HepG2 (cell line): ENCODE data around the gene DNAJB11. TPM values are rescaled to one million over a fixed set of nuclear protein-coding genes. Genes with fewer than 3 reads are reported as not detected.

ENCODE experiments used
- ATAC-seq: fragments of 200-7000 bp; cut with Tn5 transposase; 3 replicates; pipeline ENCODE4 v1.9.1; 2020; ENCODE audit warnings: mild to moderate bottlenecking, moderate library complexity
- BruUV-seq: library from RNA; stranded (reverse); fragments of 400-500 nt; replicated peaks from 2 replicates; lab custom pipeline; 2021; lab: Mats Ljungman, UMichigan
- CTCF ChIA-PET: fragments of 300-600 bp; formaldehyde crosslinking; extraction: SDS; loops from one replicate; lab custom pipeline; 2021; ENCODE audit warnings: low total read pairs, inconsistent platforms, low intra/inter-chr PET ratio; lab: Yijun Ruan, JAX
- POLR2A ChIA-PET: fragments of 350-600 bp; sonication (Branson Sonifier 250); formaldehyde crosslinking; loops from one replicate; lab custom pipeline; 2020; ENCODE audit warnings: antibody characterized with exemption, inconsistent platforms; lab: Yijun Ruan, JAX
- DNase-seq: peaks from one replicate; pipeline ENCODE4 v3.0.0-alpha.2; 2015; ENCODE audit warnings: low spot score
- FAIRE-seq: peaks from 3 replicates; lab custom pipeline; 2011; peaks lifted over from hg19 to GRCh38; lab: Jason Lieb, UNC
- H2AFZ ChIP-seq: one replicate; pipeline ENCODE4 v1.6.1; 2011; ENCODE audit warnings: low read length, inconsistent platforms
- H3K27ac ChIP-seq: fragments of 300-600 bp; 3 replicates; pipeline ENCODE4 v1.8.0; 2011; ENCODE audit warnings: mixed run types, mild to moderate bottlenecking, mixed read lengths, low read length, inconsistent platforms; ENCODE audit not compliant: insufficient read depth; ENCODE audit errors: extremely low read length
- H3K27me3 ChIP-seq, 2 experiments: fragments of 200-600 bp in 1 of 2; 2 replicates in 1 of 2; 3 replicates in 1 of 2; pipeline versions ENCODE4 v1.6.0 to v1.8.0; 2011; ENCODE audit warnings: low read length in 2 of 2, mild to moderate bottlenecking in 2 of 2, moderate library complexity in 2 of 2, inconsistent platforms in 1 of 2; ENCODE audit not compliant: insufficient read depth in 2 of 2, control insufficient read depth in 1 of 2
- H3K36me3 ChIP-seq, 2 experiments: fragments of 200-600 bp in 1 of 2; replicated peaks in 1 of 2; 2 replicates in 1 of 2; 3 replicates in 1 of 2; pipeline versions ENCODE4 v1.5.1 to v1.8.0; 2011; ENCODE audit warnings: low read length in 2 of 2, inconsistent platforms in 1 of 2; ENCODE audit not compliant: insufficient read depth in 2 of 2, control insufficient read depth in 1 of 2
- H3K4me1 ChIP-seq: 2 replicates; pipeline ENCODE4 v1.5.1; 2012; ENCODE audit warnings: low read length, inconsistent platforms; ENCODE audit not compliant: insufficient read depth
- H3K4me2 ChIP-seq: 2 replicates; pipeline ENCODE4 v1.6.0; 2011; ENCODE audit warnings: low read depth, low read length, inconsistent platforms
- H3K4me3 ChIP-seq, 3 experiments: fragments of 200-600 bp in 1 of 3; sonication (generic), shearing (Covaris generic) in 1 of 3; replicated peaks in 1 of 3; 2 replicates each; pipeline ENCODE4 v1.5.1; 2011 to 2016; ENCODE audit warnings: low read length in 3 of 3, inconsistent platforms in 2 of 3, low read depth in 2 of 3, mild to moderate bottlenecking in 2 of 3, control low read depth in 1 of 3, mixed read lengths in 1 of 3; ENCODE audit not compliant: insufficient read depth in 1 of 3
- H3K79me2 ChIP-seq: one replicate; pipeline ENCODE4 v1.6.1; 2011; ENCODE audit warnings: low read length, inconsistent platforms; ENCODE audit not compliant: insufficient read depth
- H3K9ac ChIP-seq: 2 replicates; pipeline ENCODE4 v1.6.0; 2011; ENCODE audit warnings: mild to moderate bottlenecking, low read depth, low read length, inconsistent platforms; ENCODE audit not compliant: insufficient read depth
- H3K9me3 ChIP-seq: 2 replicates; pipeline ENCODE4 v1.5.1; 2012; ENCODE audit warnings: mild to moderate bottlenecking, low read length
- H4K20me1 ChIP-seq: 2 replicates; pipeline ENCODE4 v1.6.0; 2011; ENCODE audit warnings: inconsistent platforms, mild to moderate bottlenecking, low read length, moderate library complexity; ENCODE audit not compliant: insufficient read depth
- ASH2L ChIP-seq: fragments of 300-600, 200-600 bp; sonication (generic); IDR thresholded peaks from 2 replicates; pipeline ENCODE4 v1.7.0; 2017; ENCODE audit warnings: low read depth, mild to moderate bottlenecking, moderate library complexity, mixed read lengths, low read length; ENCODE audit not compliant: insufficient read length
- CHCHD3 ChIP-seq: sonication (generic); formaldehyde crosslinking; IDR thresholded peaks from 2 replicates; pipeline ENCODE4 v1.8.0; 2022; ENCODE audit warnings: mild to moderate bottlenecking, missing genetic modification reagents, moderate library complexity
- FOXP1 ChIP-seq, 2 experiments: fragments of 450-650 bp in 1 of 2; IDR thresholded peaks; 2 replicates each; pipeline ENCODE4 v1.6.1; 2017 to 2018; ENCODE audit warnings: antibody characterized with exemption in 1 of 2
- RBFOX2 ChIP-seq: fragments of 200-400 bp; formaldehyde crosslinking; IDR thresholded peaks from 2 replicates; pipeline ENCODE4 v1.6.1; 2017; ENCODE audit warnings: low read depth, mild to moderate bottlenecking, low read length
- ZNF337 ChIP-seq: sonication (generic); formaldehyde crosslinking; IDR thresholded peaks from 2 replicates; pipeline ENCODE4 v1.5.1; 2020; ENCODE audit warnings: missing genetic modification reagents, low read depth, mild to moderate bottlenecking, borderline replicate concordance
- WGBS: methylation state at CpG from one replicate; pipeline ENCODE4 v1.1.6; 2017; ENCODE audit warnings: low lambda C conversion rate; 5-methylcytosine and 5-hydroxymethylcytosine counted together
- in situ Hi-C: cut with HindIII; loops from 2 replicates; pipeline ENCODE4 v1.10.0; 2017; ENCODE audit warnings: low pct_unique_long_range_greater_than_20kb; ENCODE audit not compliant: extremely low pct_ligation_motif_present
- intact Hi-C: fragments of 100-400 bp; cut with micrococcal nuclease; formaldehyde crosslinking; loops from one replicate; pipeline ENCODE4 v1.10.0; 2022; ENCODE audit not compliant: unreplicated experiment
- polyA plus RNA-seq, 8 experiments: library from polyadenylated mRNA; depleted of rRNA in 3 of 8; stranded (reverse) in 7 of 8; unstranded in 1 of 8; fragments of >200 nt; fragmentation: Illumina TruSeq in 4 of 8; extraction: Trizol in 4 of 8; gene quantifications; 2 replicates each; pipeline versions ENCODE4 v1.2.1 to v1.2.3, GENCODE V29; 2011 to 2016; ENCODE audit warnings: low read depth in 4 of 8, missing spikeins in 1 of 8, mixed read lengths in 1 of 8; ENCODE audit not compliant: insufficient read depth in 1 of 8
- total RNA-seq, 5 experiments: library from RNA; depleted of rRNA; stranded (reverse); fragments of >200 nt; fragmentation: Illumina TruSeq; extraction: Trizol; gene quantifications; 2 replicates each; pipeline ENCODE4 v1.2.3, GENCODE V29; 2016; ENCODE audit warnings: low read depth in 1 of 5
- TF ChIP-seq, protein P1 (sequence below): sonication (generic); formaldehyde crosslinking; IDR thresholded peaks from 2 replicates; pipeline ENCODE4 v1.8.1; 2023; ENCODE audit warnings: mild to moderate bottlenecking, inconsistent platforms, moderate library complexity, missing genetic modification reagents, borderline replicate concordance
- TF ChIP-seq, protein P2 (sequence below), 2 experiments: sonication (generic) in 1 of 2; formaldehyde crosslinking in 1 of 2; IDR thresholded peaks; 2 replicates each; pipeline versions ENCODE4 v1.4.0 to v1.6.1; 2016 to 2020; ENCODE audit warnings: borderline replicate concordance in 1 of 2, low read depth in 1 of 2, mild to moderate bottlenecking in 1 of 2, missing genetic modification reagents in 1 of 2

Gene DNAJB11
- total and polyA plus RNA-seq, 2 of the 13 experiments (the other 11 are each of a cell fraction or from before 2014, with no cell fraction given): 41.0 to 132 TPM

DNA sequence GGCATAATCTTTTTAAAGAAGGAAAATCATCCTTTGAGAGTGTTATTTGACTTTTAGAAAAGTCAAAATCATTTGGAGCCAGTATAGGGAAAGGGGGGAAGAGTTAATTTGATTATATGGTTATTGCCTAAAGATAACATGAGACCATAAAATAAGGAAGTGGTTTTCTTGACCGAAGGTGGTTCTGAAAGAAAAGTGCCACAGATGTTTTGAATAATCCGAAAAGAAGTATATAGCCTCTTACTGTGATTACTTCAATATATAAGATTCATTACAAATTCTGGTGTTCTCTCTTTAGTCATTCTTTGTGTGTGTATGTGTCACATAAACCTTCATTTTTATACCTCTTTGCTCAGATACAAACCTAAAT, 1.1 kb downstream of the DNAJB11 start (continued):
- TF ChIP-seq ASH2L: no peak
- TF ChIP-seq, protein P1, sequence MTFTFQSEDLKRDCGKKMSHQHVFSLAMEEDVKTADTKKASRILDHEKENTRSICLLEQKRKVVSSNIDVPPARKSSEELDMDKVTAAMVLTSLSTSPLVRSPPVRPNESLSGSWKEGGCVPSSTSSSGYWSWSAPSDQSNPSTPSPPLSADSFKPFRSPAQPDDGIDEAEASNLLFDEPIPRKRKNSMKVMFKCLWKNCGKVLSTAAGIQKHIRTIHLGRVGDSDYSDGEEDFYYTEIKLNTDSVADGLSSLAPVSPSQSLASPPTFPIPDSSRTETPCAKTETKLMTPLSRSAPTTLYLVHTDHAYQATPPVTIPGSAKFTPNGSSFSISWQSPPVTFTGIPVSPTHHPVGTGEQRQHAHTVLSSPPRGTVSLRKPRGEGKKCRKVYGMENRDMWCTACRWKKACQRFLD (CRISPR knock-in tag): no peak
- TF ChIP-seq, protein P2, sequence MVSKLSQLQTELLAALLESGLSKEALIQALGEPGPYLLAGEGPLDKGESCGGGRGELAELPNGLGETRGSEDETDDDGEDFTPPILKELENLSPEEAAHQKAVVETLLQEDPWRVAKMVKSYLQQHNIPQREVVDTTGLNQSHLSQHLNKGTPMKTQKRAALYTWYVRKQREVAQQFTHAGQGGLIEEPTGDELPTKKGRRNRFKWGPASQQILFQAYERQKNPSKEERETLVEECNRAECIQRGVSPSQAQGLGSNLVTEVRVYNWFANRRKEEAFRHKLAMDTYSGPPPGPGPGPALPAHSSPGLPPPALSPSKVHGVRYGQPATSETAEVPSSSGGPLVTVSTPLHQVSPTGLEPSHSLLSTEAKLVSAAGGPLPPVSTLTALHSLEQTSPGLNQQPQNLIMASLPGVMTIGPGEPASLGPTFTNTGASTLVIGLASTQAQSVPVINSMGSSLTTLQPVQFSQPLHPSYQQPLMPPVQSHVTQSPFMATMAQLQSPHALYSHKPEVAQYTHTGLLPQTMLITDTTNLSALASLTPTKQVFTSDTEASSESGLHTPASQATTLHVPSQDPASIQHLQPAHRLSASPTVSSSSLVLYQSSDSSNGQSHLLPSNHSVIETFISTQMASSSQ (IDR thresholded peaks at IDR 0.05; ENCODE audit: low read depth): no peak
- TF ChIP-seq, protein P2 (CRISPR knock-in tag; IDR thresholded peaks at IDR 0.05; ENCODE audit: borderline replicate concordance): no peak
- no peak for TF ChIP-seq CHCHD3 (CRISPR knock-in tag)
- TF ChIP-seq ZNF337 (CRISPR knock-in tag): no peak

DNA sequence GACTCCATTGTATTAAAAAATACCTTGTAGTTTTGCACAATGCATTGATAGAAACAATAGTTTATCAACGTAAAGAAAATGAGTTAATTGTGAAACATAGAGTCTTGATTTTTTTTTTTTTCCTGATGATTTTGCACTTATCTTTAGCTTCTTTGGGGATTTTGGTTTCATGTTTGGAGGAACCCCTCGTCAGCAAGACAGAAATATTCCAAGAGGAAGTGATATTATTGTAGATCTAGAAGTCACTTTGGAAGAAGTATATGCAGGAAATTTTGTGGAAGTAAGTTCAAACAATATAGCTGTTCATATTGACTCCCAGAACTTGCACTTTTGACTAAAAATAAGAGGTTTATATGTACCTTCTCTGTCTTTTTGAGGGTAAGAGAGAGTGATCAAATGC, 7.0 kb downstream of the DNAJB11 start:
- DNase-seq: no peak
- ChIA-PET POLR2A (no interaction called here), CTCF (no interaction called here)
- 91% methylated on average over 2 of the region's 2 CpGs for WGBS
- no peak overlapping the region for H3K9ac ChIP-seq
- H3K36me3 ChIP-seq: peaks cover 13 to 90% of the 10 kb centered on the region in 2 experiments
- no peak overlapping the region for H3K27ac ChIP-seq
- no peaks in the 10 kb centered on the region for H4K20me1 ChIP-seq
- H3K4me2 ChIP-seq: no peak overlapping the region
- H3K9me3 ChIP-seq: no peaks in the 10 kb centered on the region
- H2AFZ ChIP-seq: no peak overlapping the region
- ATAC-seq: no peak
- no peaks in the 10 kb centered on the region for H3K27me3 ChIP-seq
- intact Hi-C loops: no loop called here
- FAIRE-seq: no peak
- H3K4me3 ChIP-seq: no peak overlapping the region
- TF ChIP-seq FOXP1 (IDR thresholded peaks at IDR 0.05): no peak
- no peak for TF ChIP-seq FOXP1 (CRISPR knock-in tag; IDR thresholded peaks at IDR 0.05)
- 0 out of 2 replicates have a peak, but pooled peaks have one; percentile 18 for TF ChIP-seq RBFOX2
- peaks cover 15% of the 10 kb centered on the region for H3K79me2 ChIP-seq
- in situ Hi-C loops: no loop called here
- no TSS peak for BruUV-seq
- peaks cover 24% of the 10 kb centered on the region for H3K4me1 ChIP-seq
